ENCODE measurements around the gene STAP2. TPM values are rescaled to one million over a fixed set of nuclear protein-coding genes. Genes with fewer than 3 reads are reported as not detected.
A peak's percentile ranks its signal among the peaks of the same experiment; 100 is the strongest.

STAP2 gene
- total and polyA plus RNA-seq, 10 of the 15 experiments (the other 5 are each of a cell fraction or from before 2014, with no cell fraction given): 0.84 to 22.4 (median 15.2) TPM

DNA sequence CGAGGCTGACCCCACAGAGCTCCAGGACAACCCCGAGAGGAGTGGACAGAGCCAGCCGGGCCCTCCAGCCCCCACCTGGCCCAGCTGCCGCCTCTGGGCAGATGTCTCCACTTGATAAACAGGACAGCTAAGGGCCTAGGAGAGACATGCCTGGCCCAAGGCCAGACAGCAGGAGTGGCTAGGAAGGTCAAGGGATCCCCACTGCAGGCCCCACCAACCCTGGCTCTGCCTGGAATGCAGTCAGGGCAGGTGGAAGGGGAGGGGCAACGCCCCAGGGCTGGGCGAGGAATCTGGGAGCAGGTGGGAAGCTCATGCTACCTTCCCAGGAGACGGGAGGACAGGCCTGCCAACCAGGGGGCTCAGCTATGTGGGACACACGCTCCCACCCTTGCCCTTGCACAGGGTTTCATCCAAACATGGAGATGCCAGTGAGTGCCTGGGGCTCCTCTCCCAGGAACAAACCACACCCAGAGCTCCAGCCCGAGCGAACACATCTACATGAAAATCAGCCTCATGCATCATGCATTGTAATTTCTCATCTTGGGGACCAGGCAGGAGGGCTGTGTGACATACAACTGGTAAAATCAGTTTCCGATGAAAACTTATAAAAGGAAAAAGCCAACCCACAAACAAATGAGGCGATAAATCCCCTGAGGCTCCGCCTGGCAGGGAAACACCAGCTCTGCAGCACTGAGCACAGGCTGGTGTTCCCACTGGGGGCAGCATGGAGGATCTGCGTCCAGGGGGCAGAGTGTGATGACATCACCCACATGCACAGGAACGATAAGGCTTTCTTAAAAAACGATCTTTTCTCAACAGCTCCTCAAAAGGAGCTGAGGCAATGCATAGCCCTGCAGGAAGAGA is 36.8 kb upstream of the STAP2 start (continued):
- TF ChIP-seq TCF12 (IDR thresholded peaks at IDR 0.05; ENCODE audit: low read depth, low read length) (peak; percentile 53; the same call in 1 of the 2 replicates), NBN (IDR thresholded peaks at IDR 0.05) (peak; percentile 34; the same call in 1 of the 2 replicates), IKZF2 (IDR thresholded peaks at IDR 0.05) (peak; percentile 68 to 70), POLR2A (IDR thresholded peaks at IDR 0.05; ENCODE audit: low read depth, low read length) (peak; percentile 18; the same call in 1 of the 2 replicates), MXI1 (IDR thresholded peaks at IDR 0.05; ENCODE audit: low read depth, low read length) (peak; percentile 35; the same call in 1 of the 2 replicates)

GRCh38 chr19:4374498-4375163 is 36.0 kb upstream of the STAP2 start:
- in situ Hi-C loops (cut with MboI) (no loop called here), intact Hi-C loops (cut with micrococcal nuclease; ENCODE audit: unreplicated experiment) (loop anchor here (1.0 kb wide), 1 partner anchor 21 kb away; no protein-coding TSS in a partner anchor)
- Histone ChIP-seq H3K4me3 (peak overlapping the region; percentile 52; the same call in 1 of the 2 replicates), H4K20me1 (ENCODE audit: control insufficient read depth, insufficient read depth) (no peaks in the 10 kb centered on the region), H2AFZ (ENCODE audit: control insufficient read depth, low read depth, low read length) (no peak overlapping the region), H3K36me3 (ENCODE audit: control insufficient read depth in 2 of 2, insufficient read depth in 2 of 2, low read length in 1 of 2) (peaks cover 12 to 20% of the 10 kb centered on the region in 2 experiments; a peak in 3 of 4 replicates), H3K4me2 (ENCODE audit: control insufficient read depth, insufficient read depth) (peak overlapping the region; percentile 93), H3K9ac (ENCODE audit: control insufficient read depth, insufficient read depth, low read length) (peak overlapping the region; percentile 77), H3K27me3 (replicated peaks in 1 of 2; ENCODE audit: control insufficient read depth in 2 of 2, insufficient read depth in 2 of 2, low read length in 1 of 2) (no peaks in the 10 kb centered on the region), H3K9me3 (replicated peaks; ENCODE audit: control insufficient read depth, insufficient read depth, low read length) (no peaks in the 10 kb centered on the region), H3K4me1 (ENCODE audit: control insufficient read depth, insufficient read depth, low read length) (peaks cover 88% of the 10 kb centered on the region), H3K79me2 (ENCODE audit: control insufficient read depth, insufficient read depth, low read length) (peaks cover 98% of the 10 kb centered on the region), H3K27ac (ENCODE audit: control insufficient read depth, insufficient read depth) (peak overlapping the region; percentile 93)
- SMC1A ChIA-PET (ENCODE audit: uncharacterized antibody, unreplicated experiment): interaction anchor here (1.7 to 4.1 kb wide), 3 partner anchors 20 to 27 kb away, joined by 5 to 27 read pairs (median 13); partner anchors contain the start of genes CHAF1A and SH3GL1
- POLR2A ChIA-PET: interaction anchor here (0.9 to 9.4 kb wide), 6 partner anchors 19 to 145 kb away, joined by 3 to 110 read pairs (median 9); partner anchors contain the start of genes CHAF1A, EBI3, MPND and SH3GL1
- BruUV-seq (replicated peaks): no TSS peak
- FAIRE-seq (no peak), ATAC-seq (no peak), DNase-seq (ENCODE audit: low read depth, low spot score) (no peak)
- whole genome bisulfite sequencing (ENCODE audit: insufficient coverage, insufficient replicate concordance, low lambda C conversion rate, missing lambda C conversion rate): 73% methylated on average over 26 of the region's 27 CpGs
- CTCF ChIA-PET: interaction anchor here (0.8 to 2.9 kb wide), 10 partner anchors 9 to 144 kb away, joined by 3 to 24 read pairs (median 5); partner anchors contain the start of genes CHAF1A and MPND
- RAD21 ChIA-PET (ENCODE audit: unreplicated experiment): interaction anchor here (0.8 to 1.7 kb wide), 4 partner anchors 26 to 31 kb away, joined by 3 to 13 read pairs (median 10); partner anchors contain the start of genes CHAF1A, MPND and SH3GL1
- TF ChIP-seq DPF2 (IDR thresholded peaks at IDR 0.05): 0 out of 2 replicates have a peak, but pooled peaks have one; percentile 0
- no peak for TF ChIP-seq YBX1 (IDR thresholded peaks at IDR 0.05)
- peak; percentile 64; the same call in 1 of the 2 replicates for TF ChIP-seq BACH1 (IDR thresholded peaks at IDR 0.05; ENCODE audit: borderline replicate concordance)

All from GM12878 (cell line).